GM19240 (cell line): ENCODE results near the gene TLE2.
"Not testable (repeated sequence)": the region's sequence is repeated elsewhere in the genome, so short reads cannot be mapped to it uniquely, and the experiment has no call there.

Source experiments
- DNase-seq: peaks from one replicate; pipeline ENCODE4 v3.0.0; 2011; ENCODE audit warnings: low spot score; ENCODE audit not compliant: insufficient read length

The TLE2 gene

GRCh38 chr19:3015126-3016057 is 13.7 kb downstream of the TLE2 start:
- DNase-seq: no peak

GRCh38 chr19:3014135-3014534 is 14.9 kb downstream of the TLE2 start:
- DNase-seq: no peak

DNA sequence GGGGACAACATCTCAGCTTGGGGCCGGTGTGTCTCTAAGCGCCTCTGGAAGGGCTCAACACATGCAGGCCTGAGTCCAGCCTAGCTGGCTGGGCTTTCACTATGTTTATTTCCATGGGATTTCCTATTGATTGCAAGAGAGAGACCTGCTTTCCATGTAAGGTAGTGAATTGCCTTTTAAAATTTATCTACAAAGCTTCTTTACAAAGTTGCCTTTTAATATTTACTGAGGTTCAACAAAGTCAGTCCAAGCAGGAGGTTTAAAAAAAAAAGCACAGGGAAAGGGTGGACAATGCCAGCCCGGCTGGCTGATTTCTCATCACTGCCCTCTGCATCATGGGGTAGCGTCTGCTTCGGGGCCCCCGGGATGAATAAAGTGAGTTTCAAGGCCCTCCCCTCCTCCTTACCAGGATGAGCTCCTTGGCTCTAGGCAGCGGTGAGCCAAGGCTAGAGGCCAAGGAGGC is 15.8 kb downstream of the TLE2 start:
- no peak for DNase-seq

DNA sequence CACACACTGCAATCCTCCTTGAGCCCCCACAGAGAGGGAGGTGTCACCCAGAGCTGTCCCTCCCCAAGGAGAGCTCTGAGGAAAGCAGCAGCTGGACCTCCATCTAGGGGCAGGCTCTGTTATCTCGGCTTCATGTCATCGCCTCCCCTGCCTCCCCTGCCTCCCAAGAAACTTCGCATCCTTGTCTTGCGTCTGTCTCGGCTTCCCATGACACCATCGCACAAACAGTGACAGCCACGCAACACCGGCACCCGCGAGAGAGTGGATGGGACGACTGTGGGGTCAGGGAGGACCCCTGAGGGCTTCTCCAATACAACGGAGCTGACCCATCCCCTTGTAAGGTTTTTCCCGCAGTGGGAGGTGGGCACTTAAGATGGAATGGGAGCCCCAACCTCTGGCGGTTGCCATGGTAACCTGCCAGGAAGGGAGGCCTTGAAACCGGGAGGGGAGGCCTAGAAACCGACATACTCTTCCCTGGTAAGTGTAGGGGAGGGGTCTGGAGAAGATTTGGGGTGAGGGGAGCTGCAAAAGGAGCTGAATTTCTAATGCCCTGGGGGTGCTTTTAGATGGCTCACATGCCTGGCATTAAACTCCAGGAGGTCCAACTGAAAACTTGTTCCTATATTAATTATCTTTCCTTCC is 16.3 kb downstream of the TLE2 start:
- DNase-seq: no peak

- DNase-seq: not testable (repeated sequence)
Measured at GRCh38 chr19:3012059-3012458, 17.0 kb downstream of the TLE2 start.

- DNase-seq: no peak
Measured at GRCh38 chr19:3010871-3011270, 18.2 kb downstream of the TLE2 start.

DNA sequence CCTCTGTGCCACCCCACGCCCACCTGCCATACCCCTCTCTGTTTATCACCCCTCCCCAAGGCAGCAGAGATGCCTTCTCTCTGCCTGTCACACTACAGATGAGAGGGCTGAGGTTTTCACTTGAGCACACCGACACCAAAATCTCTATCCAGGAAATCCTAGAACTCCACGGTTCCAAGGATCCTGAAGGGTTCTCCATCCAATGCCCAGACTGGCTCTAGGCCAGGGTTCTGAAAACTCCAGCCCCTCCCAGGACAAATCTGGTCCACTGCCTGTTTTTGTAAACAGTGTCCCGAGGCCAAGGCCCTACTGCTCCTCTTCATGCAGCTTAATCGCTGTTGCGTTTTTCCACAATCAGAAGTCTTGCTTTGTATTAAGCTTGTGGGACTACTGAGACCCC is 20.1 kb downstream of the TLE2 start:
- no peak for DNase-seq

DNA sequence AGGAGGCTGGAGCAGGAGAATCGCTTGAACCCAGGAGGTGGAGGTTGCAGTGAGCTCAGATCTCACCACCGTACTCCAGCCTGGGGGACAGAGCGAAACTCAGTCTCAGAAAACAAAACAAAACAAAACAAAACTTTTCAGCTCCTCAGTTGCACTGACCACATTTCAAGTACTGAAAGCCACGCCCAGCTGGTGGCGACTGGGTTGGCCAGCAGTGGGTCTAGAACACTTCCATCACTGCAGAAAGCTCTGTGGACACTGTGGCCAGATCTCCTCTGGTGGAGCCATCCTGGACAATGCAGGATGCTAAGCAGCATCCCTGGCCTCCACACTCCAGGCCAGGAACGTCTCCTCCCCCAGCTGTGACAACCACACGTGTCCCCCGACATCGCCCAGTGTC is 21.1 kb downstream of the TLE2 start:
- DNase-seq: no peak

DNA sequence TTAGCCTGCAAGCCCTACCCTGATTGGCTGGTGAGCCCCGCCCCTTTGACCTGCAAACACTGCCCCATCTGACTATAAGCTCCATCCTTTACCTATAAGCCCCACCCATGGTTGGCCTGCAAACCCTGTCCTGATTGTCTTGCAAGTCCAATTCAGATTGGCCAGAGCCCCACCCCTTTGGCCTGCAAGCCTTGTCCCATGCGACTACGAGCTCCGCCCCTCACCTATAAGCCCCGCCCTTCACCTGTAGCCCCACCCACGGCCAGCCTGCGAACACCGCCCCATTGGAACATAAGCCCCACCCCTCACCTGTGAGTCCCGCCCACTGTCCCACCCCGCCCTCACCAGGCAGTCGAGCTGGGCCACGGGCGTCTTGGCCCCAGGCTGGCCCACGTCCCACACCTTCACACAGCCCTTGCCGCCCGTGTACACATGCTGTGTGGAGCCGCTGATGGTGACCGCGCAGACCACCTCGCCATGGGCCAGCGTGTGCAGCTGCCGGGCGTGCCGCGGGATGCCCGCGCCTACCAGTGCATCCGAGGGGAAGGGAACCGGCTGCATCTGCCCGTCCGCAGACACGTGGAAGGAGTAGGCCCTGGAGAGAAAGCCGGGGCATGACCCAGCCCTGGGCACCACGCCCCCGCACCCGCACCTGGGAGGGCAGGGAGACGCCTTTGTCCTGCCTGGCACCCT is 22.9 kb downstream of the TLE2 start:
- DNase-seq: no peak

- DNase-seq: no peak
Measured at GRCh38 chr19:3005345-3005744, 23.7 kb downstream of the TLE2 start.

DNA sequence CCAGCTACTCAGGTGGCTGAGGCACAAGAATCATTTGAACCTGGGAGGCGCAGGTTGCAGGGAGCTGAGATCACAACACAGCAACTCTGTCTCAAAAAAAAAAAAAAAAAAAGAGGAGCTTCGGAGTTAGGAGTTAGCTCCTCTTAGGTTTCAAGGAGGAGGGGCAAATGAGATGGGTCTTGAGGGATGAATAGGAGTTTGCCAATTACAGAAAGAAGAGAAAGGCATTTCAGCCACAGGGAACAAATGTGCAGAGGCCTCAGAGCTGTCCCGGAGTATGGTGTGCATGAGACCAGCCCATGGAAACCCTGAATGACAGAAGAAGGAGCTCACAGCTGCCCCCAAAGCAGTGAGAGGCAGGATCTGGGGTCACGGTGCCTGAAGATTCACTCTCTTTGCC is 24.6 kb downstream of the TLE2 start:
- no peak for DNase-seq

DNA sequence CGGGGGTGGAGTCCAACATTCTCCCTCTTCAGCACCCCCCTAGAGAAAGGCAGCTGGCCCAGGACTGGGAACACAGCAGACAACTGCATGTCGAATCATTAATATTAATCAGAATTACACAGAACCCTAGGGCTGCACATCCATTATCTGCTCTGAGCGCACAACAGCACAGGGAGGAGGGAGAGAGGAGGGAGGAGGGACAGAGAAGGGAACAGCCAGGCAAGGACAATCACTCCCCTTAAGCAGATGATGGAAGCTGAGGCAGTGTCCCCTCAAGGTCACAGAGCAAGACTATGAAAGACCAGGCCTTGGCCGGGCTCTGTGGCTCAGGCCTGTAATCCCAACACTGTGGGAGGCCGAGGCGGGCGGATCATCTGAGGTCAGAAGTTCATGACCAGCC is 26.0 kb downstream of the TLE2 start:
- DNase-seq: no peak

- no peak for DNase-seq
Measured at GRCh38 chr19:3001235-3001800, 27.8 kb downstream of the TLE2 start.

DNA sequence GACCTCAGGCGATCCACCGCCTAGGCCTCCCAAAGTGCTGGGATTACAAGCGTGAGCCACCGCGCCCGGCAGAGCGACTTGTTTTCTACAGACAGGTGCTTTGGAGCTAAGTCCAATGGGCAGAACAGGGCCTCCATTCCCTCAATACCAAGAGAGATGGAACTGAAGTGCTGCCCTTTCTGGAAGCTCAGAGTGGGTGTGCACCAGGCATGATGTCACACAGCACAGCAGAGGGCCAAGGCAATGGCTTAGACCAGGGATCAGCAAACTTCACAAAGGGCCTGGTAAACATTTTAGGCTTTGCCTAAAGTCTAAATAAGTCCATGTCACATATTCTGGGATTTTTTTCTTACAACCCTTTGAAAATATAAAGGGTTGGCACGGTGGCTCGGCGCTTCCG is 30.4 kb downstream of the TLE2 start:
- no peak for DNase-seq

GRCh38 chr19:2997720-2998119 is 31.4 kb downstream of the TLE2 start:
- DNase-seq: no peak

- no peak for DNase-seq
Measured at GRCh38 chr19:2994588-2995131, 34.4 kb downstream of the TLE2 start.

DNA sequence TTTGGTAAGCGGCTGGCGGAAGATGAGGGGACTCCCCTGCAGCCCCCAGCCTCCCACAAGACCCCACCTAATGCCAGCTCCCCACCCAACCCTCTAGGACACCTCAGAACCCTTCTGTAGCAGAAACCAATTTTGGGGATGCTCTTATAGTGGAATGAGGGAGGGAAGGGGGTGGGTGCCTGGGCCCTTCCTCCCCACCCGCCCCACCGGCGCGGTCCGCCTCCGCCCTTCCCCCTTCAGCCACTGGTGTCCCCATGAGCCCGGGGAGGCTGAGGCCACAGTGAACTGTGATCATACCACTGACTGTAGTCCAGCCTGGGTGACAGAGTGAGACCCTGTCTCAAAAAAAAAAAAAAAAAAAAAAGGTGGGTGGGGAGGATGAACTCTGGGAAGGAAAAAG is 35.5 kb downstream of the TLE2 start:
- DNase-seq: no peak

- no peak for DNase-seq
Measured at GRCh38 chr19:2992958-2993357, 36.1 kb downstream of the TLE2 start.

- DNase-seq: not testable (repeated sequence)
Measured at GRCh38 chr19:2992333-2992732, 36.7 kb downstream of the TLE2 start.

DNA sequence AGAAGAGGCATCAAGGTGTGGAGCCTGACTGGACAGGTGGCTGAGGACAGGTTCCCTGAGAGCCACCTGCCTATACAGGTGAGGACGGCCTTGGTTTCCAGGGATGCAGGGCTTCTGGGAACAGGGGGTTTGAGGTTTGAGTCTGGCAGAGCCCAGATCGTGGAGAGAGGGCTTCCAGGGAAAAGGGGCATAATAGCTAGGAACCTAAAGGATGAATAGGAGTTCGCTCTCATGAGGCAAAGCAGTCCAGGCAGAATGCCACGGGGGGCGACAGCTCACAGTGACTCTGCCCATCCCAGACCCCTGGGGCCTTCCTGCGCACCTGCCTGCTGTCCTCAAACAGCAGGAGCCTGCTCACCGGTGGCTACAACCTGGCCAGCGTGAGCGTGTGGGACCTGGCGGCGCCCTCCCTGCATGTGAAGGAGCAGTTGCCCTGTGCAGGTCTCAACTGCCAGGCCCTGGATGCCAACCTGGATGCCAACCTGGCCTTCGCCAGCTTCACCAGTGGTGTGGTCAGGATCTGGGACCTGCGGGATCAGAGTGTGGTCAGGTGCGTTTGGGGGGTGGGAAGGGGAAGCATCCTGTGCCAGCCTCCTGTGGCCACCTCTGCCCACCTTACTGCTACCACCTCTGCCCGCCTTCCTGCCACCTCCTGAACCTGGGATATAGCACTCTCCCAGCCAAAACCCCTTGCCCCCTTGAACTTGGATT is 39.7 kb downstream of the TLE2 start:
- no peak for DNase-seq

DNA sequence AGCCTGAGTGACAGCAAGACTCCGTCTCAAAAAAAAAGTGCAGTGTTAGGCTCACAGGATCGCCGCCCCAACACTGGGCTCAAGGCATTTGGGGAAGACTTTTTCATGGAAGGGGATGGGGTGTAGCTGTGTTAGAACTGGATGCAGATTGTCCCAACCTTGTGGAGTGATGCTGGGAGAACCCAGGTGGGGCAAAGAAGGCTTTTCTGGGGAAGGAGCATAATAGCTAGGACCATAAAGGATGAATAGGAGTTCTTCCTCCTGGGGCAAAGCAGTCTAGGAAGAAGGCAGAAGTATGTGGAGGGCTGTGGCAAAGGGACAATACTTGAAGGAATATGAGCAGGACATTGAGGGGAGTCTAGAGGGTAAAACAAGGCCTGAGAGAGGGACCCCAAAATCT is 40.5 kb downstream of the TLE2 start:
- DNase-seq: no peak
